ENCODE measurements around the gene CHRNA5.

CHRNA5 gene

DNA sequence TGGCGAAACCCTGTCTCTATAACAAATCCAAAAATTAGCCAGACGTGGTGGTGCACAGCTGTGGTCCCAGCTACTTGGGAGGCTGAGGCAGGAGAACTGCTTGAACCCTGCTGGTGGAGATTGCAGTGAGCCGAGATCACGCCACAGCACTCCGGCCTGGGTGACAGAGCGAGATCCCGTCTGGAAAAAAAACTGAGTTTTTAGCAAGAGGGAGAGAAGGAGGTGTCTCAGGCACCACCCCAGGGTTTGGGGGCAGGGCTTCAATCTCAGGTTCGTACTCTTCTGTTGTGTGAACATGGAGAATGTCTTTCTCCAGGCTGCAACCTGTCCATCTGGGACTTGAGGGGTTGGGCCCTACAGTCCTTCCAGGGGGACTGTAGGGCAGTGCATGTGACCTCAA lies 52.7 kb downstream of the CHRNA5 start:
- Histone ChIP-seq H3K36me3 (replicated peaks; ENCODE audit: insufficient read depth, low read length) (no peaks in the 10 kb centered on the region), H2AFZ (ENCODE audit: low read length) (no peak overlapping the region)

GRCh38 chr15:78618490-78618934 lies 53.2 kb downstream of the CHRNA5 start:
- Histone ChIP-seq H3K4me3 (ENCODE audit: low read length) (no peak overlapping the region), H3K36me3 (replicated peaks; ENCODE audit: insufficient read depth, low read length) (no peaks in the 10 kb centered on the region), H3K9ac (ENCODE audit: low read length) (no peak overlapping the region), H2AFZ (ENCODE audit: low read length) (no peak overlapping the region), H3K4me1 (ENCODE audit: low read length) (no peaks in the 10 kb centered on the region), H3K27ac (ENCODE audit: low read length) (no peak overlapping the region), H3K79me2 (ENCODE audit: low read length) (no peaks in the 10 kb centered on the region), H3K9me3 (replicated peaks; ENCODE audit: insufficient read depth, low read length) (no peaks in the 10 kb centered on the region), H3K9me2 (replicated peaks; ENCODE audit: insufficient read depth, low read length) (no peaks in the 10 kb centered on the region), H3K27me3 (replicated peaks; ENCODE audit: insufficient read depth, low read length) (peaks cover 22% of the 10 kb centered on the region), H3F3A (ENCODE audit: insufficient read depth, low read length) (no peaks in the 10 kb centered on the region), H3K4me2 (ENCODE audit: low read depth, low read length) (no peak overlapping the region), H4K20me1 (ENCODE audit: insufficient read depth, low read length) (no peaks in the 10 kb centered on the region)
- peak; percentile 83 for DNase-seq
- no peak for TF ChIP-seq EZH2 (optimal IDR thresholded peaks at IDR 0.05; ENCODE audit: low read depth, low read length)
- TF ChIP-seq CTCF (IDR thresholded peaks at IDR 0.05; ENCODE audit: low read length): peak; percentile 87
- TF ChIP-seq EZH2phosphoT487 (IDR thresholded peaks at IDR 0.05; ENCODE audit: low read length): no peak

More for the DNA sequence above, 52.7 kb downstream of the CHRNA5 start:
- Histone ChIP-seq H3F3A (ENCODE audit: insufficient read depth, low read length) (no peaks in the 10 kb centered on the region), H3K4me1 (ENCODE audit: low read length) (no peaks in the 10 kb centered on the region), H3K4me2 (ENCODE audit: low read depth, low read length) (no peak overlapping the region), H3K9ac (ENCODE audit: low read length) (no peak overlapping the region), H3K9me3 (replicated peaks; ENCODE audit: insufficient read depth, low read length) (no peaks in the 10 kb centered on the region), H3K9me2 (replicated peaks; ENCODE audit: insufficient read depth, low read length) (no peaks in the 10 kb centered on the region), H3K4me3 (ENCODE audit: low read length) (no peak overlapping the region), H4K20me1 (ENCODE audit: insufficient read depth, low read length) (no peaks in the 10 kb centered on the region), H3K79me2 (ENCODE audit: low read length) (no peaks in the 10 kb centered on the region), H3K27ac (ENCODE audit: low read length) (no peak overlapping the region), H3K27me3 (replicated peaks; ENCODE audit: insufficient read depth, low read length) (peaks cover 22% of the 10 kb centered on the region)
- no peak for TF ChIP-seq EZH2 (optimal IDR thresholded peaks at IDR 0.05; ENCODE audit: low read depth, low read length)
- no peak for TF ChIP-seq CTCF (IDR thresholded peaks at IDR 0.05; ENCODE audit: low read length)
- TF ChIP-seq EZH2phosphoT487 (IDR thresholded peaks at IDR 0.05; ENCODE audit: low read length): no peak
- no peak for DNase-seq

GRCh38 chr15:78619022-78619950 lies 54.0 kb downstream of the CHRNA5 start:
- no peaks in the 10 kb centered on the region for H3K9me2 ChIP-seq (replicated peaks; ENCODE audit: insufficient read depth, low read length)
- H3K27me3 ChIP-seq (replicated peaks; ENCODE audit: insufficient read depth, low read length): peaks cover 22% of the 10 kb centered on the region
- DNase-seq: no peak
- H3K9ac ChIP-seq (ENCODE audit: low read length): no peak overlapping the region
- H3K79me2 ChIP-seq (ENCODE audit: low read length): no peaks in the 10 kb centered on the region
- H3K4me3 ChIP-seq (ENCODE audit: low read length): no peak overlapping the region
- H3K4me1 ChIP-seq (ENCODE audit: low read length): no peaks in the 10 kb centered on the region
- no peaks in the 10 kb centered on the region for H3K36me3 ChIP-seq (replicated peaks; ENCODE audit: insufficient read depth, low read length)
- H3F3A ChIP-seq (ENCODE audit: insufficient read depth, low read length): no peaks in the 10 kb centered on the region
- TF ChIP-seq CTCF (IDR thresholded peaks at IDR 0.05; ENCODE audit: low read length) (no peak), EZH2phosphoT487 (IDR thresholded peaks at IDR 0.05; ENCODE audit: low read length) (no peak), EZH2 (optimal IDR thresholded peaks at IDR 0.05; ENCODE audit: low read depth, low read length) (no peak)
- no peak overlapping the region for H2AFZ ChIP-seq (ENCODE audit: low read length)
- no peak overlapping the region for H3K27ac ChIP-seq (ENCODE audit: low read length)
- no peaks in the 10 kb centered on the region for H4K20me1 ChIP-seq (ENCODE audit: insufficient read depth, low read length)
- no peak overlapping the region for H3K4me2 ChIP-seq (ENCODE audit: low read depth, low read length)
- H3K9me3 ChIP-seq (replicated peaks; ENCODE audit: insufficient read depth, low read length): no peaks in the 10 kb centered on the region

Measured in MM.1S (cell line).